GM12872 (cell line): ENCODE data around the gene MCCD1.

Experiments used
- TF ChIP-seq, protein P1 (sequence below): IDR thresholded peaks from 3 replicates; pipeline ENCODE4 v1.5.1; 2011; ENCODE audit warnings: low read depth, mild to moderate bottlenecking, low read length, moderate library complexity; ENCODE audit not compliant: insufficient read depth

The MCCD1 gene

DNA sequence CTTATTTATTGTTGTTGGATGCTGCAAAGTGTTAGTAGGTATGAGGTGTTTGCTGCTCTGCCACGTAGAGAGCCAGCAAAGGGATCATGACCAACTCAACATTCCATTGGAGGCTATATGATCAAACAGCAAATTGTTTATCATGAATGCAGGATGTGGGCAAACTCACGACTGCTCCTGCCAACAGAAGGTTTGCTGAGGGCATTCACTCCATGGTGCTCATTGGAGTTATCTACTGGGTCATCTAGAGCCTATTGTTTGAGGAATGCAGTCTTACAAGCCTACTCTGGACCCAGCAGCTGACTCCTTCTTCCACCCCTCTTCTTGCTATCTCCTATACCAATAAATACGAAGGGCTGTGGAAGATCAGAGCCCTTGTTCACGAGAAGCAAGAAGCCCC, 18.8 kb upstream of the MCCD1 start:
- TF ChIP-seq, protein P1, sequence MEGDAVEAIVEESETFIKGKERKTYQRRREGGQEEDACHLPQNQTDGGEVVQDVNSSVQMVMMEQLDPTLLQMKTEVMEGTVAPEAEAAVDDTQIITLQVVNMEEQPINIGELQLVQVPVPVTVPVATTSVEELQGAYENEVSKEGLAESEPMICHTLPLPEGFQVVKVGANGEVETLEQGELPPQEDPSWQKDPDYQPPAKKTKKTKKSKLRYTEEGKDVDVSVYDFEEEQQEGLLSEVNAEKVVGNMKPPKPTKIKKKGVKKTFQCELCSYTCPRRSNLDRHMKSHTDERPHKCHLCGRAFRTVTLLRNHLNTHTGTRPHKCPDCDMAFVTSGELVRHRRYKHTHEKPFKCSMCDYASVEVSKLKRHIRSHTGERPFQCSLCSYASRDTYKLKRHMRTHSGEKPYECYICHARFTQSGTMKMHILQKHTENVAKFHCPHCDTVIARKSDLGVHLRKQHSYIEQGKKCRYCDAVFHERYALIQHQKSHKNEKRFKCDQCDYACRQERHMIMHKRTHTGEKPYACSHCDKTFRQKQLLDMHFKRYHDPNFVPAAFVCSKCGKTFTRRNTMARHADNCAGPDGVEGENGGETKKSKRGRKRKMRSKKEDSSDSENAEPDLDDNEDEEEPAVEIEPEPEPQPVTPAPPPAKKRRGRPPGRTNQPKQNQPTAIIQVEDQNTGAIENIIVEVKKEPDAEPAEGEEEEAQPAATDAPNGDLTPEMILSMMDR = no peak

DNA sequence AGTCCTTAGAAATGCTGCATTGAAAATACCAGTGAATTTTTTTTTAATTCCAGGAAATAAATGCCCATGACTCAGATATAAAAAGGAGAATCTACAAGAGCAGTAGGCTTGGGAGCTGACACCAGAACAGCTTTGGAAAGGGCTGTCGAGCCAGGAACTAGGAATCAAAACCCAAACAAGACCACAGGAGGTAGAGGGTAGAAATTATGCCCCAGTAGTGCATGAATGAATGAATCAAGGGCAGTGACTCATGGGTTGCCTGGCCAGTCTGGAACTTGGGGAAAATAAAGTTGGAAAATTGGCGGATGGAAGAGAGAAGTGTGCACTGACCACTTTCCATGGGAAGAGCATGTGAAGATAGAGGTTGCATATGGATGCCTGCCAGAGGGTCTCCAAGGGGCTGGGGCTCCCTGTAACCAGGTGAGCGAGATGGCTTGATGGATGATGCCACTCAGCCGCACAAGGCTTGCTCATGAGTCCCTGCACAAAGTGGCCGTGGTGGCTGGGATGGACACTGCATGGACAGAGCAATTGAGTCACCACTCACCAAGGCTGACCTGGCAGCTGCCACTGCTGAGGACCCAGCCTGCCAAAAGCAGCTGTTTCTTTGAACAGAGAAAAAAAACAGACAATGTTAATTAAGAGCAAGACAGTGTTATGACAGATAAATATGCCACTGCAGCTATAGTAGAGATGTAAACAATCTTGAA, 15.2 kb upstream of the MCCD1 start:
- TF ChIP-seq, protein P1 = no peak

DNA sequence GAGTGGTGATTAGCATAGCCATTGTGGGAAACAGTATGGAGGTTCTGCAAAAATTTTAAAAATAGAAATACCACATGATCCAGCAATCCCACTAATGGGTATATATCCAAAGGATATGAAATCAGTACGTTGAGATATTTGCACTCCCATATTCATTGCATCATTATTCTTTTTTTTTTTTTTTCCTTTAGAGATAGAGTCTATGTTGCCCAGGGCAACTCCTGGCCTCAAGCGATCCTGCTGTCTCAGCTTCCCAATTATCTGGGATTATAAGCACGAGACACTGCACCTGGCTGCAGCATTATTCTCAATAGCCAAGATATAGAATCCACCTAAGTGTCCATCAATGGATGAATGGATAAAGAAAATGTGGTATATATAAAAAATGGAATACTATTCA, 6.9 kb upstream of the MCCD1 start:
- TF ChIP-seq, protein P1 = no peak

DNA sequence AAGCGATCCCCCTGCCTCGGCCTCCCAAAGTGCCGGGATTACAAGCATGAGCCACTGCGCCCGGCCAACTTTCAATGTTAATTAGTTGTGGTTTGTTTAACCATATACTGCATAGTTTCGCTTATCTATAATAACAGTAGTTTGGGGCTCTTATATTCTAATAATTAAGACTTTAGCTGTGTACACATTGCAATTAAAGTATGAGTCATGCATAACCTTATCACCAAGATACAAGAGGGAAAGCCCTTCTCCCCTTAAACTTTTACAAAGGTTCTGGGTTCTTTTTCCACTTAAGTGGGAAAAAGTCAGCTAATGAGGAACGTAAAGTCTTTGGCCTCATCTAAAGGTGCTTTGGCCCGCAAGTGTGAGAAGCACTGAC, 3.2 kb upstream of the MCCD1 start:
- TF ChIP-seq, protein P1 = no peak

DNA sequence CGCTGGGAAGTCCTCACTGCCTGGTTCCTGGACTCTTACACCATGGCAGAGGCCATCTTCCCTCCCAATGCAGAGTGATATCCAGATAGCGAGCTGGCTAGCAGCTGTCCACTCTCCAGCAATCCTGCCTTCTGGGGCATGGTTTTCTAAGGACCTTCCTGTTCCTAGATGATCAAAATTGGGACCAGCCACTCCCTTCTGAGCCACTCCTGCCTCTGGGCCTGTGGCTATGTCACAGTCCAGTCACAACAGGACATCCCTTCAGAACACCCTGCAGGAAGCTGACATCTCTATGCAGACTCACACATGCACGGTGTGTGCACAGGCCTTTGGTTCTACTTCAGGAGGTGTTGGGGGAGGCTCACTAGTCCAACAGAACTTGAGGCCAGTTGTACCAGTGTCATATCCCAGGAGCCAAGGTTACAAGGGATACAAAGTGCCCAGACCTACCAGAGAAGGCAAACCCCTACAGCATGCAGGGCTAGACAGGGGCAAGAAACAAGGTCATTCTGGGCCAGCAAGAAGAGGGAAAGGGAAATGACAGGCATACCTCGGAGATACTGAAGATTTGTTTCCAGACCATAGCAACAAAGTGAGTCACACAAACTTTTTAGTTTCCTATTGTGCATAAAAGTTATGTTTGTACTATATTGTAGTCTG, 2.7 kb upstream of the MCCD1 start:
- TF ChIP-seq, protein P1 = no peak

DNA sequence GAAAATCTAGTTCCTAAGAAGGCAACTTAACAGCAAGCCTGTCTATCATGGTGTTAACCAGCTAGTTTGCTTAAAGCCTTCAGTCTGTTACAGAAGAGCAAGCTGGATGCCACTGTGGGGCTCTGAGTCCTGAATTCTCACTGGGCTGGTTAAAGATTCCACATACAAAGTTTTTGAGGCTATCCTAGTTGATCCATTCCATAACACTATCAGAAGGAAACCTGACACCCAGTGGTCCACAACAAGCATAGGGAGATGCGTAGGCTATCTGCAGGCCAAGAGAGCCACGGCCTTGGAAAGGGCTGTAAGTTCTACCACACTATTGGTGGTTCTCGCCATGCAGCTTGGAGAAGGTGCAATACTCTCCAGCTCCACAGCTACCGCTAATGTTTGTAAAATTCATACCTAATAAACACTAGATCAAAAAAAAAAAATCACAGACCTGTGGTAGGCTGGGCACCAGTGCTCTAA, 420 bp upstream of the MCCD1 start:
- TF ChIP-seq, protein P1 = no peak

DNA sequence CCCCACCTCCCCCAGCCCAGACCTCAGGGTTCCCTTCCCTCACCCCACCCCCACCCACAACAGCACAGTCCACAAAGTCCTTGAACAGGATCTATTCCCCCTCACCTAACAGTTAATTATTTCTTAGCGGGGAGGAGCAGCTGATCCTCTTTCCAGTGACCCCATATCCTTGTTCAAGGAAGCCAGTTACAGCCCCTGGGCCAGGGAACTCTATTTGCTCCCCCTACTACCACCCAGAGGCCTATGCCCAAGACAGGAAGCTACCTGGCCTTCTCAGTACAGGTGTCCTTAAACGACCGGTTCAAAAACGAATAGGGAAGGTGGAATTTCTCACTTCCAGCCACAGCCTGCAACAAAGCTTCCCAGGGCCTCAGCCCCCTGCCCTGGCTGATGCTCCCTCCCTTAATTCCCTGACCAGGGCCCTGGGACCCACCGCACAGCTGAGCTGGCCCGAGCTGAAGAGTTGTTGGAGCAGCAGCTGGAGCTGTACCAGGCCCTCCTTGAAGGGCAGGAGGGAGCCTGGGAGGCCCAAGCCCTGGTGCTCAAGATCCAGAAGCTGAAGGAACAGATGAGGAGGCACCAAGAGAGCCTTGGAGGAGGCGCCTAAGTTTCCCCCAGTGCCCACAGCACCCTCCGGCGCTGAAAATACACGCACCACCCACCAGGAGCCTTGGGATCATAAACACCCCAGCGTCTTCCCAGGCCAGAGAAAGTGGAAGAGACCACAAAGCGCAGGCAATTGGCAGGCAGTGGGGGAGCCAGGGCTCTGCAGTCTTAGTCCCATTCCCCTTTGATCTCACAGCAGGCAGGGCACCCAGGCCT, 778 bp downstream of the MCCD1 start:
- TF ChIP-seq, protein P1 = no peak
